Measurements from ENCODE around the gene QRICH1.

DNA sequence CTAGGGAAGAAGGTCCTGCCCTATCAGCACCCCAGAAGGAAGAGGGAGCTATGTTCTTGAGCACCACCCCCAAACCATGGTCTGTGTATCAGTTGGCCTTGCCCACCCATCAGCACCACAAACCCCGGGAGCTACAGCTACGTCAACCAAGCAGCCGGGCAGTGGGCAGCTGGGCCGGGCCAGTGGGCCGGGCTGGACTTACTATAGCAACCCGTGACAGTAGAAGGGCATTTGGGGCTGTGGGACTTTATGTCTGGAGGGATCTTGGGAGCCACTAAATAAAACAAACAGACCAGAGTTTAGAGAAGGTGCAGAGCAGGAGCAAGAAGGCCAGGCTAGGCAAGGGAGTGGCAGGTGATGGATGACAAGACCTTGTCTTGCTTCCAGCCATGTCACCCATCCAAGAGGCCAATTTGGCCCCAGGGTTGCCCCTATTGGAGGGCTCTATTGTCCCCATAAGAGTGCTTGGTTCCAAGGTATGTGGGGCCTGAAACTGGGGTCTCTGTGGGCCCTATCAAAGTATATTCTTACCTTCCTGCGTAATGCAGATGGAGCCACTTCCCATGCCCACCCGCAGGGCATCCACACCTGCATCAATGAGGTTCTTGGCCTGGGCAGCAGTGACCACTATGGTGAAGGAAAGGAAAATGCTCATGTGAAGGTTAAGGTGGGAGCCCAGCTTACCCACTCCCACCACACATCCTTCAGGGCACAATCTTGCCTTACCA, 67.9 kb downstream of the QRICH1 start:
- no peak for TF ChIP-seq POLR2A (IDR thresholded peaks at IDR 0.05)
- TF ChIP-seq POLR2AphosphoS5 (IDR thresholded peaks at IDR 0.05) = peak in 2 of 3 donors; percentile 41 to 66
